Measurements from ENCODE around the gene DIPK2A.

The DIPK2A gene

GRCh38 chr3:143971359-143972154, at the start of gene DIPK2A:
TSS of gene DIPK2A (plus strand) at chr3:143971823. CDS start at chr3:143972333, 510 bp downstream.
- no peaks in the 10 kb centered on the region for H3K9me3 ChIP-seq (ENCODE audit: control insufficient read depth in 1 of 2, low read length in 2 of 2)
- peak within 1 kb of the TSS; percentile 87 to 92 for H3K4me3 ChIP-seq (ENCODE audit: low read depth in 1 of 2, low read length in 2 of 2)
- no peaks in the 10 kb centered on the region for H3K36me3 ChIP-seq (ENCODE audit: control insufficient read depth in 1 of 2, insufficient read depth in 2 of 2, low read length in 2 of 2)
- peak within 1 kb of the TSS; percentile 98 for H3K27ac ChIP-seq (ENCODE audit: low read depth, low read length)
- H3K27me3 ChIP-seq (ENCODE audit: control insufficient read depth in 1 of 2, insufficient read depth in 2 of 2, low read length in 2 of 2), result no peaks in the 10 kb centered on the region
- H3K4me1 ChIP-seq (ENCODE audit: control insufficient read depth in 1 of 2, insufficient read depth in 2 of 2, low read length in 2 of 2), result peaks cover 18 to 23% of the 10 kb centered on the region in 2 donors
- peak within 1 kb of the TSS; percentile 76 to 84 for H3K9ac ChIP-seq (ENCODE audit: low read depth in 1 of 2, low read length in 2 of 2)

- no peak overlapping the region for H3K9ac ChIP-seq (ENCODE audit: low read depth in 1 of 2, low read length in 2 of 2)
- no peaks in the 10 kb centered on the region for H3K36me3 ChIP-seq (ENCODE audit: control insufficient read depth in 1 of 2, insufficient read depth in 2 of 2, low read length in 2 of 2)
- no peak overlapping the region for H3K27ac ChIP-seq (ENCODE audit: low read depth, low read length)
- H3K27me3 ChIP-seq (ENCODE audit: control insufficient read depth in 1 of 2, insufficient read depth in 2 of 2, low read length in 2 of 2), result no peaks in the 10 kb centered on the region
- H3K9me3 ChIP-seq (ENCODE audit: control insufficient read depth in 1 of 2, low read length in 2 of 2), result no peaks in the 10 kb centered on the region
- no peaks in the 10 kb centered on the region for H3K4me1 ChIP-seq (ENCODE audit: control insufficient read depth in 1 of 2, insufficient read depth in 2 of 2, low read length in 2 of 2)
- H3K4me3 ChIP-seq (ENCODE audit: low read depth in 1 of 2, low read length in 2 of 2), result no peak overlapping the region
Observed at GRCh38 chr3:143924522-143925285, 46.9 kb upstream of the DIPK2A start.

- H3K9me3 ChIP-seq (ENCODE audit: control insufficient read depth in 1 of 2, low read length in 2 of 2), result no peaks in the 10 kb centered on the region
- no peak overlapping the region for H3K27ac ChIP-seq (ENCODE audit: low read depth, low read length)
- H3K4me1 ChIP-seq (ENCODE audit: control insufficient read depth in 1 of 2, insufficient read depth in 2 of 2, low read length in 2 of 2), result no peaks in the 10 kb centered on the region
- no peaks in the 10 kb centered on the region for H3K36me3 ChIP-seq (ENCODE audit: control insufficient read depth in 1 of 2, insufficient read depth in 2 of 2, low read length in 2 of 2)
- H3K9ac ChIP-seq (ENCODE audit: low read depth in 1 of 2, low read length in 2 of 2), result no peak overlapping the region
- H3K27me3 ChIP-seq (ENCODE audit: control insufficient read depth in 1 of 2, insufficient read depth in 2 of 2, low read length in 2 of 2), result no peaks in the 10 kb centered on the region
- no peak overlapping the region for H3K4me3 ChIP-seq (ENCODE audit: low read depth in 1 of 2, low read length in 2 of 2)
Observed at GRCh38 chr3:143928056-143928455, 43.6 kb upstream of the DIPK2A start.

- Histone ChIP-seq H3K9me3 (ENCODE audit: control insufficient read depth in 1 of 2, low read length in 2 of 2) (no peaks in the 10 kb centered on the region), H3K4me1 (ENCODE audit: control insufficient read depth in 1 of 2, insufficient read depth in 2 of 2, low read length in 2 of 2) (no peaks in the 10 kb centered on the region), H3K27me3 (ENCODE audit: control insufficient read depth in 1 of 2, insufficient read depth in 2 of 2, low read length in 2 of 2) (no peaks in the 10 kb centered on the region), H3K4me3 (ENCODE audit: low read depth in 1 of 2, low read length in 2 of 2) (no peak overlapping the region), H3K9ac (ENCODE audit: low read depth in 1 of 2, low read length in 2 of 2) (no peak overlapping the region), H3K36me3 (ENCODE audit: control insufficient read depth in 1 of 2, insufficient read depth in 2 of 2, low read length in 2 of 2) (no peaks in the 10 kb centered on the region), H3K27ac (ENCODE audit: low read depth, low read length) (no peak overlapping the region)
Observed at GRCh38 chr3:143928541-143929255, 42.9 kb upstream of the DIPK2A start.

- no peaks in the 10 kb centered on the region for H3K27me3 ChIP-seq (ENCODE audit: control insufficient read depth in 1 of 2, insufficient read depth in 2 of 2, low read length in 2 of 2)
- no peak overlapping the region for H3K9ac ChIP-seq (ENCODE audit: low read depth in 1 of 2, low read length in 2 of 2)
- H3K27ac ChIP-seq (ENCODE audit: low read depth, low read length), result no peak overlapping the region
Observed at GRCh38 chr3:143934791-143935190, 36.8 kb upstream of the DIPK2A start.

GRCh38 chr3:143935678-143936077, 35.9 kb upstream of the DIPK2A start:
- Histone ChIP-seq H3K9ac (ENCODE audit: low read depth in 1 of 2, low read length in 2 of 2) (no peak overlapping the region), H3K27me3 (ENCODE audit: control insufficient read depth in 1 of 2, insufficient read depth in 2 of 2, low read length in 2 of 2) (no peaks in the 10 kb centered on the region), H3K36me3 (ENCODE audit: control insufficient read depth in 1 of 2, insufficient read depth in 2 of 2, low read length in 2 of 2) (no peaks in the 10 kb centered on the region), H3K9me3 (ENCODE audit: control insufficient read depth in 1 of 2, low read length in 2 of 2) (no peaks in the 10 kb centered on the region), H3K4me3 (ENCODE audit: low read depth in 1 of 2, low read length in 2 of 2) (no peak overlapping the region), H3K4me1 (ENCODE audit: control insufficient read depth in 1 of 2, insufficient read depth in 2 of 2, low read length in 2 of 2) (no peaks in the 10 kb centered on the region), H3K27ac (ENCODE audit: low read depth, low read length) (no peak overlapping the region)

More at GRCh38 chr3:143934791-143935190, 36.8 kb upstream of the DIPK2A start:
- H3K4me1 ChIP-seq (ENCODE audit: control insufficient read depth in 1 of 2, insufficient read depth in 2 of 2, low read length in 2 of 2), result no peaks in the 10 kb centered on the region
- H3K36me3 ChIP-seq (ENCODE audit: control insufficient read depth in 1 of 2, insufficient read depth in 2 of 2, low read length in 2 of 2), result no peaks in the 10 kb centered on the region
- H3K9me3 ChIP-seq (ENCODE audit: control insufficient read depth in 1 of 2, low read length in 2 of 2), result no peaks in the 10 kb centered on the region
- H3K4me3 ChIP-seq (ENCODE audit: low read depth in 1 of 2, low read length in 2 of 2), result no peak overlapping the region

GRCh38 chr3:143950810-143951209, 20.8 kb upstream of the DIPK2A start:
- Histone ChIP-seq H3K36me3 (ENCODE audit: control insufficient read depth in 1 of 2, insufficient read depth in 2 of 2, low read length in 2 of 2) (no peaks in the 10 kb centered on the region), H3K27me3 (ENCODE audit: control insufficient read depth in 1 of 2, insufficient read depth in 2 of 2, low read length in 2 of 2) (no peaks in the 10 kb centered on the region), H3K9me3 (ENCODE audit: control insufficient read depth in 1 of 2, low read length in 2 of 2) (no peaks in the 10 kb centered on the region), H3K4me1 (ENCODE audit: control insufficient read depth in 1 of 2, insufficient read depth in 2 of 2, low read length in 2 of 2) (no peaks in the 10 kb centered on the region), H3K27ac (ENCODE audit: low read depth, low read length) (no peak overlapping the region), H3K9ac (ENCODE audit: low read depth in 1 of 2, low read length in 2 of 2) (no peak overlapping the region), H3K4me3 (ENCODE audit: low read depth in 1 of 2, low read length in 2 of 2) (no peak overlapping the region)

GRCh38 chr3:143951351-143951971, 20.2 kb upstream of the DIPK2A start:
- Histone ChIP-seq H3K27ac (ENCODE audit: low read depth, low read length) (no peak overlapping the region), H3K9me3 (ENCODE audit: control insufficient read depth in 1 of 2, low read length in 2 of 2) (no peaks in the 10 kb centered on the region), H3K9ac (ENCODE audit: low read depth in 1 of 2, low read length in 2 of 2) (no peak overlapping the region), H3K4me1 (ENCODE audit: control insufficient read depth in 1 of 2, insufficient read depth in 2 of 2, low read length in 2 of 2) (no peaks in the 10 kb centered on the region), H3K4me3 (ENCODE audit: low read depth in 1 of 2, low read length in 2 of 2) (no peak overlapping the region), H3K36me3 (ENCODE audit: control insufficient read depth in 1 of 2, insufficient read depth in 2 of 2, low read length in 2 of 2) (no peaks in the 10 kb centered on the region), H3K27me3 (ENCODE audit: control insufficient read depth in 1 of 2, insufficient read depth in 2 of 2, low read length in 2 of 2) (no peaks in the 10 kb centered on the region)

GRCh38 chr3:143952569-143953072, 19.0 kb upstream of the DIPK2A start:
- Histone ChIP-seq H3K9me3 (ENCODE audit: control insufficient read depth in 1 of 2, low read length in 2 of 2) (no peaks in the 10 kb centered on the region), H3K4me1 (ENCODE audit: control insufficient read depth in 1 of 2, insufficient read depth in 2 of 2, low read length in 2 of 2) (no peaks in the 10 kb centered on the region), H3K36me3 (ENCODE audit: control insufficient read depth in 1 of 2, insufficient read depth in 2 of 2, low read length in 2 of 2) (no peaks in the 10 kb centered on the region), H3K4me3 (ENCODE audit: low read depth in 1 of 2, low read length in 2 of 2) (no peak overlapping the region), H3K27ac (ENCODE audit: low read depth, low read length) (no peak overlapping the region), H3K27me3 (ENCODE audit: control insufficient read depth in 1 of 2, insufficient read depth in 2 of 2, low read length in 2 of 2) (no peaks in the 10 kb centered on the region), H3K9ac (ENCODE audit: low read depth in 1 of 2, low read length in 2 of 2) (no peak overlapping the region)

Data from duodenal mucosa (tissue), 2 donors.